Smooth muscle cell (in vitro differentiated cells): ENCODE data around the gene ARG2. TPM values are rescaled to one million over a fixed set of nuclear protein-coding genes. Genes with fewer than 3 reads are reported as not detected.

ENCODE experiments used
- DNase-seq: peaks from one replicate; lab custom pipeline; 2025; ENCODE audit not compliant: unreplicated experiment; lab: John Stamatoyannopoulos, UW
- H2AFZ ChIP-seq: fragments of 200-600 bp; sonication (generic); 2 replicates; pipeline ENCODE4 v1.6.0; 2016; ENCODE audit warnings: antibody characterized with exemption, low read depth, mild to moderate bottlenecking
- H3F3A ChIP-seq: fragments of 200-600 bp; sonication (generic); 2 replicates; pipeline ENCODE4 v1.6.0; 2017; ENCODE audit warnings: antibody characterized with exemption, low read depth
- H3K27ac ChIP-seq: fragments of 200-600 bp; sonication (generic); 2 replicates; pipeline ENCODE4 v1.5.1; 2016; ENCODE audit warnings: low read depth, mild to moderate bottlenecking
- H3K27me3 ChIP-seq: fragments of 200-600 bp; sonication (generic); 2 replicates; pipeline ENCODE4 v1.6.1; 2016; ENCODE audit warnings: low read depth, mild to moderate bottlenecking
- H3K36me3 ChIP-seq: fragments of 200-600 bp; sonication (generic); 2 replicates; pipeline ENCODE4 v1.5.1; 2016; ENCODE audit warnings: low read depth
- H3K4me1 ChIP-seq: fragments of 200-600 bp; sonication (generic); 2 replicates; pipeline ENCODE4 v1.5.1; 2016; ENCODE audit warnings: low read depth
- H3K4me2 ChIP-seq: fragments of 200-600 bp; sonication (generic); 2 replicates; pipeline ENCODE4 v1.6.0; 2016; ENCODE audit warnings: mild to moderate bottlenecking
- H3K4me3 ChIP-seq: fragments of 200-600 bp; sonication (generic); 2 replicates; pipeline ENCODE4 v1.5.1; 2016; ENCODE audit warnings: mild to moderate bottlenecking
- H3K79me2 ChIP-seq: fragments of 200-600 bp; sonication (generic); 2 replicates; pipeline ENCODE4 v1.6.0; 2016; ENCODE audit warnings: low read depth, mild to moderate bottlenecking
- H3K9ac ChIP-seq: fragments of 200-600 bp; sonication (generic); 2 replicates; pipeline ENCODE4 v1.6.0; 2016; ENCODE audit warnings: low read depth
- H3K9me3 ChIP-seq: fragments of 200-600 bp; sonication (generic); replicated peaks from 2 replicates; pipeline ENCODE4 v1.5.1; 2016; ENCODE audit warnings: low read depth
- H4K20me1 ChIP-seq: fragments of 200-600 bp; sonication (generic); 2 replicates; pipeline ENCODE4 v1.6.0; 2016; ENCODE audit warnings: low read depth
- CTCF ChIP-seq: fragments of 200-600 bp; sonication (generic); IDR thresholded peaks from 2 replicates; pipeline ENCODE4 v1.5.1; 2017; ENCODE audit warnings: borderline replicate concordance, mild to moderate bottlenecking, antibody characterized with exemption; ENCODE audit not compliant: insufficient read depth, poor library complexity, severe bottlenecking
- WGBS: methylation state at CpG from one replicate; pipeline ENCODE4 v1.1.7; 2016; ENCODE audit warnings: low lambda C conversion rate; 5-methylcytosine and 5-hydroxymethylcytosine counted together
- polyA plus RNA-seq: library from polyadenylated mRNA; unstranded; fragments of >200 nt; fragmentation: Nextera tagmentation; extraction: Ambion mirVana; gene quantifications from 2 replicates; pipeline ENCODE4 v1.2.1, GENCODE V29; 2016
- total RNA-seq: library from RNA; depleted of rRNA; stranded (reverse); fragments of >200 nt; gene quantifications from 2 replicates; pipeline ENCODE4 v1.2.3, GENCODE V29; 2014

The ARG2 gene
- total and polyA plus RNA-seq, 2 experiments from 2014 or later: 11.3 to 18.5 TPM

DNA sequence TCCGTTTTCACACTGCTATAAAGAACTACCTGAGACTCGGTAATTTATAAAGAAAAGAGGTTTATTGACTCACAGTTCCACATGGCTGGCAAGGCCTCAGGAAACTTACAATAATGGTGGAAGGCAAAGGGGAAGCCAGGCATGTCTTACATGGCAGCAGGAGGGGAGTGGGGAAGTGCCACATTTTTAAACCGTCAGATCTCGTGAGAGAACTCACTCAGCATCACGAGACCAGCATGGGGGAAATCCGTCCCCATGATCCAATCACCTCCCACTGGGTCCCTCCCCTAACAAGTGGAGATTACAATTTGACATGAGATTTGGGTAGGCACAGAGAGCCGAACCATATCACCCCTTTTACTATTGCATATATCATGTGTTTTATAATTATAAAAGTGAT is 17.6 kb upstream of the ARG2 start:
- H3K9me3 ChIP-seq: no peaks in the 10 kb centered on the region
- DNase-seq: no peak
- H4K20me1 ChIP-seq: no peaks in the 10 kb centered on the region
- no peaks in the 10 kb centered on the region for H3K36me3 ChIP-seq
- H3K9ac ChIP-seq: no peak overlapping the region
- H3K27me3 ChIP-seq: no peaks in the 10 kb centered on the region
- no peaks in the 10 kb centered on the region for H3K79me2 ChIP-seq
- no peak for TF ChIP-seq CTCF
- no peak overlapping the region for H3K4me2 ChIP-seq
- H3K27ac ChIP-seq: no peak overlapping the region
- 76% methylated on average over 7 of the region's 7 CpGs for WGBS
- no peaks in the 10 kb centered on the region for H3F3A ChIP-seq
- H2AFZ ChIP-seq: no peak overlapping the region
- peaks cover 6% of the 10 kb centered on the region for H3K4me1 ChIP-seq
- H3K4me3 ChIP-seq: no peak overlapping the region

- Histone ChIP-seq H3K27ac (no peak overlapping the region), H3K9me3 (no peaks in the 10 kb centered on the region), H4K20me1 (no peaks in the 10 kb centered on the region), H3K79me2 (no peaks in the 10 kb centered on the region), H3K4me3 (no peak overlapping the region), H3K36me3 (no peaks in the 10 kb centered on the region), H2AFZ (no peak overlapping the region), H3K27me3 (no peaks in the 10 kb centered on the region), H3K4me2 (no peak overlapping the region), H3K9ac (no peak overlapping the region), H3F3A (no peaks in the 10 kb centered on the region), H3K4me1 (peaks cover 6% of the 10 kb centered on the region)
- 71% methylated on average over 5 of the region's 5 CpGs for WGBS
- TF ChIP-seq CTCF: no peak
- no peak for DNase-seq
These were observed 16.6 kb upstream of the ARG2 start for GRCh38 chr14:67602995-67603545.

- 95% methylated on average over 5 of the region's 5 CpGs for WGBS
- no peaks in the 10 kb centered on the region for H3K4me1 ChIP-seq
- DNase-seq: no peak
- H2AFZ ChIP-seq: no peak overlapping the region
- no peak overlapping the region for H3K4me3 ChIP-seq
- H3K27me3 ChIP-seq: no peaks in the 10 kb centered on the region
- no peaks in the 10 kb centered on the region for H3K9me3 ChIP-seq
- no peak overlapping the region for H3K4me2 ChIP-seq
- no peak for TF ChIP-seq CTCF
- H3K27ac ChIP-seq: no peak overlapping the region
- H3K36me3 ChIP-seq: no peaks in the 10 kb centered on the region
- no peaks in the 10 kb centered on the region for H3F3A ChIP-seq
- no peaks in the 10 kb centered on the region for H4K20me1 ChIP-seq
- H3K79me2 ChIP-seq: no peaks in the 10 kb centered on the region
- H3K9ac ChIP-seq: no peak overlapping the region
These were observed 12.1 kb upstream of the ARG2 start for GRCh38 chr14:67607646-67608045.

- Histone ChIP-seq H3K9me3 (no peaks in the 10 kb centered on the region), H3K79me2 (no peaks in the 10 kb centered on the region), H3K9ac (no peak overlapping the region), H3K4me3 (no peak overlapping the region), H3K27me3 (no peaks in the 10 kb centered on the region), H3K27ac (no peak overlapping the region), H4K20me1 (no peaks in the 10 kb centered on the region), H2AFZ (no peak overlapping the region), H3F3A (no peaks in the 10 kb centered on the region), H3K4me1 (no peaks in the 10 kb centered on the region), H3K36me3 (no peaks in the 10 kb centered on the region), H3K4me2 (no peak overlapping the region)
- DNase-seq: no peak
- WGBS: 79% methylated on average over 10 of the region's 10 CpGs
- TF ChIP-seq CTCF: no peak
These were observed 9.9 kb upstream of the ARG2 start for GRCh38 chr14:67609642-67610310.
